HepG2 (cell line): ENCODE measurements around the gene CDH11. TPM values are rescaled to one million over a fixed set of nuclear protein-coding genes. Genes with fewer than 3 reads are reported as not detected.

Source experiments
- ATAC-seq: fragments of 200-7000 bp; cut with Tn5 transposase; 3 replicates; pipeline ENCODE4 v1.9.1; 2020; ENCODE audit warnings: mild to moderate bottlenecking, moderate library complexity
- BruUV-seq: library from RNA; stranded (reverse); fragments of 400-500 nt; replicated peaks from 2 replicates; lab custom pipeline; 2021; lab: Mats Ljungman, UMichigan
- CTCF ChIA-PET: fragments of 300-600 bp; formaldehyde crosslinking; extraction: SDS; loops from one replicate; lab custom pipeline; 2021; ENCODE audit warnings: low total read pairs, inconsistent platforms, low intra/inter-chr PET ratio; lab: Yijun Ruan, JAX
- POLR2A ChIA-PET: fragments of 350-600 bp; sonication (Branson Sonifier 250); formaldehyde crosslinking; loops from one replicate; lab custom pipeline; 2020; ENCODE audit warnings: antibody characterized with exemption, inconsistent platforms; lab: Yijun Ruan, JAX
- DNase-seq: peaks from one replicate; pipeline ENCODE4 v3.0.0-alpha.2; 2015; ENCODE audit warnings: low spot score
- FAIRE-seq: peaks from 3 replicates; lab custom pipeline; 2011; peaks lifted over from hg19 to GRCh38; lab: Jason Lieb, UNC
- H2AFZ ChIP-seq: one replicate; pipeline ENCODE4 v1.6.1; 2011; ENCODE audit warnings: low read length, inconsistent platforms
- H3K27ac ChIP-seq: fragments of 300-600 bp; 3 replicates; pipeline ENCODE4 v1.8.0; 2011; ENCODE audit warnings: mixed run types, mild to moderate bottlenecking, mixed read lengths, low read length, inconsistent platforms; ENCODE audit not compliant: insufficient read depth; ENCODE audit errors: extremely low read length
- H3K27me3 ChIP-seq, 2 experiments: fragments of 200-600 bp in 1 of 2; 2 replicates in 1 of 2; 3 replicates in 1 of 2; pipeline versions ENCODE4 v1.6.0 to v1.8.0; 2011; ENCODE audit warnings: low read length in 2 of 2, mild to moderate bottlenecking in 2 of 2, moderate library complexity in 2 of 2, inconsistent platforms in 1 of 2; ENCODE audit not compliant: insufficient read depth in 2 of 2, control insufficient read depth in 1 of 2
- H3K36me3 ChIP-seq, 2 experiments: fragments of 200-600 bp in 1 of 2; replicated peaks in 1 of 2; 2 replicates in 1 of 2; 3 replicates in 1 of 2; pipeline versions ENCODE4 v1.5.1 to v1.8.0; 2011; ENCODE audit warnings: low read length in 2 of 2, inconsistent platforms in 1 of 2; ENCODE audit not compliant: insufficient read depth in 2 of 2, control insufficient read depth in 1 of 2
- H3K4me1 ChIP-seq: 2 replicates; pipeline ENCODE4 v1.5.1; 2012; ENCODE audit warnings: low read length, inconsistent platforms; ENCODE audit not compliant: insufficient read depth
- H3K4me2 ChIP-seq: 2 replicates; pipeline ENCODE4 v1.6.0; 2011; ENCODE audit warnings: low read depth, low read length, inconsistent platforms
- H3K4me3 ChIP-seq, 3 experiments: fragments of 200-600 bp in 1 of 3; sonication (generic), shearing (Covaris generic) in 1 of 3; replicated peaks in 1 of 3; 2 replicates each; pipeline ENCODE4 v1.5.1; 2011 to 2016; ENCODE audit warnings: low read length in 3 of 3, inconsistent platforms in 2 of 3, low read depth in 2 of 3, mild to moderate bottlenecking in 2 of 3, control low read depth in 1 of 3, mixed read lengths in 1 of 3; ENCODE audit not compliant: insufficient read depth in 1 of 3
- H3K79me2 ChIP-seq: one replicate; pipeline ENCODE4 v1.6.1; 2011; ENCODE audit warnings: low read length, inconsistent platforms; ENCODE audit not compliant: insufficient read depth
- H3K9ac ChIP-seq: 2 replicates; pipeline ENCODE4 v1.6.0; 2011; ENCODE audit warnings: mild to moderate bottlenecking, low read depth, low read length, inconsistent platforms; ENCODE audit not compliant: insufficient read depth
- H3K9me3 ChIP-seq: 2 replicates; pipeline ENCODE4 v1.5.1; 2012; ENCODE audit warnings: mild to moderate bottlenecking, low read length
- H4K20me1 ChIP-seq: 2 replicates; pipeline ENCODE4 v1.6.0; 2011; ENCODE audit warnings: inconsistent platforms, mild to moderate bottlenecking, low read length, moderate library complexity; ENCODE audit not compliant: insufficient read depth
- HNRNPK ChIP-seq: fragments of 200-400 bp; formaldehyde crosslinking; IDR thresholded peaks from 2 replicates; pipeline ENCODE4 v1.6.1; 2018; ENCODE audit warnings: low read length, low read depth, moderate library complexity, mild to moderate bottlenecking; ENCODE audit not compliant: poor library complexity, severe bottlenecking
- MEIS2 ChIP-seq: sonication (generic); formaldehyde crosslinking; IDR thresholded peaks from 2 replicates; pipeline ENCODE4 v1.9.0; 2021; ENCODE audit warnings: mild to moderate bottlenecking, missing genetic modification reagents
- MXD4 ChIP-seq: IDR thresholded peaks from 2 replicates; pipeline ENCODE4 v1.6.1; 2016; ENCODE audit warnings: mild to moderate bottlenecking, missing biosample characterization, missing genetic modification reagents
- POLR2G ChIP-seq: fragments of 200-400 bp; formaldehyde crosslinking; IDR thresholded peaks from 2 replicates; pipeline ENCODE4 v1.6.1; 2018; ENCODE audit warnings: mild to moderate bottlenecking, low read depth, low read length, moderate library complexity
- SMYD3 ChIP-seq: sonication (generic); formaldehyde crosslinking; IDR thresholded peaks from 2 replicates; pipeline ENCODE4 v1.8.1; 2023; ENCODE audit warnings: mild to moderate bottlenecking, missing genetic modification reagents
- ZNF136 ChIP-seq: sonication (generic); formaldehyde crosslinking; IDR thresholded peaks from 2 replicates; pipeline ENCODE4 v1.8.1; 2022; ENCODE audit warnings: low read depth, mild to moderate bottlenecking, moderate library complexity, missing genetic modification reagents
- ZNF253 ChIP-seq: sonication (generic); formaldehyde crosslinking; IDR thresholded peaks from 2 replicates; pipeline ENCODE4 v1.8.0; 2022; ENCODE audit warnings: mild to moderate bottlenecking, missing genetic modification reagents, borderline replicate concordance
- ZNF549 ChIP-seq: sonication (generic); formaldehyde crosslinking; IDR thresholded peaks from 2 replicates; pipeline ENCODE4 v1.5.0; 2020; ENCODE audit warnings: missing genetic modification reagents
- ZNF724P ChIP-seq: sonication (generic); formaldehyde crosslinking; IDR thresholded peaks from 2 replicates; pipeline ENCODE4 v1.8.0; 2022; ENCODE audit warnings: missing genetic modification reagents, borderline replicate concordance
- ZNF839 ChIP-seq: sonication (generic); formaldehyde crosslinking; IDR thresholded peaks from 2 replicates; pipeline ENCODE4 v1.4.0; 2020; ENCODE audit warnings: missing genetic modification reagents, mild to moderate bottlenecking, borderline replicate concordance
- WGBS: methylation state at CpG from one replicate; pipeline ENCODE4 v1.1.6; 2017; ENCODE audit warnings: low lambda C conversion rate; 5-methylcytosine and 5-hydroxymethylcytosine counted together
- in situ Hi-C: cut with HindIII; loops from 2 replicates; pipeline ENCODE4 v1.10.0; 2017; ENCODE audit warnings: low pct_unique_long_range_greater_than_20kb; ENCODE audit not compliant: extremely low pct_ligation_motif_present
- intact Hi-C: fragments of 100-400 bp; cut with micrococcal nuclease; formaldehyde crosslinking; loops from one replicate; pipeline ENCODE4 v1.10.0; 2022; ENCODE audit not compliant: unreplicated experiment
- polyA plus RNA-seq, 8 experiments: library from polyadenylated mRNA; depleted of rRNA in 3 of 8; stranded (reverse) in 7 of 8; unstranded in 1 of 8; fragments of >200 nt; fragmentation: Illumina TruSeq in 4 of 8; extraction: Trizol in 4 of 8; gene quantifications; 2 replicates each; pipeline versions ENCODE4 v1.2.1 to v1.2.3, GENCODE V29; 2011 to 2016; ENCODE audit warnings: low read depth in 4 of 8, missing spikeins in 1 of 8, mixed read lengths in 1 of 8; ENCODE audit not compliant: insufficient read depth in 1 of 8
- total RNA-seq, 5 experiments: library from RNA; depleted of rRNA; stranded (reverse); fragments of >200 nt; fragmentation: Illumina TruSeq; extraction: Trizol; gene quantifications; 2 replicates each; pipeline ENCODE4 v1.2.3, GENCODE V29; 2016; ENCODE audit warnings: low read depth in 1 of 5
- TF ChIP-seq, protein P1 (sequence below), 2 experiments: sonication (generic) in 1 of 2; formaldehyde crosslinking in 1 of 2; IDR thresholded peaks; 2 replicates each; pipeline versions ENCODE4 v1.4.0 to v1.6.1; 2016 to 2020; ENCODE audit warnings: borderline replicate concordance in 1 of 2, low read depth in 1 of 2, mild to moderate bottlenecking in 1 of 2, missing genetic modification reagents in 1 of 2
- TF ChIP-seq, protein P2 (sequence below): sonication (generic); formaldehyde crosslinking; conservative IDR thresholded peaks from 2 replicates; pipeline ENCODE4 v1.4.0; 2020; ENCODE audit warnings: missing genetic modification reagents
- TF ChIP-seq, protein P3 (sequence below): sonication (generic); formaldehyde crosslinking; IDR thresholded peaks from 2 replicates; pipeline ENCODE4 v1.5.1; 2020; ENCODE audit warnings: missing genetic modification reagents, mild to moderate bottlenecking, borderline replicate concordance
- TF ChIP-seq, protein P4 (sequence below): sonication (generic); formaldehyde crosslinking; IDR thresholded peaks from 2 replicates; pipeline ENCODE4 v1.8.0; 2022; ENCODE audit warnings: missing genetic modification reagents, mild to moderate bottlenecking, moderate library complexity, borderline replicate concordance

Gene CDH11
- total and polyA plus RNA-seq, 2 of the 13 experiments (the other 11 are each of a cell fraction or from before 2014, with no cell fraction given): not detected

DNA sequence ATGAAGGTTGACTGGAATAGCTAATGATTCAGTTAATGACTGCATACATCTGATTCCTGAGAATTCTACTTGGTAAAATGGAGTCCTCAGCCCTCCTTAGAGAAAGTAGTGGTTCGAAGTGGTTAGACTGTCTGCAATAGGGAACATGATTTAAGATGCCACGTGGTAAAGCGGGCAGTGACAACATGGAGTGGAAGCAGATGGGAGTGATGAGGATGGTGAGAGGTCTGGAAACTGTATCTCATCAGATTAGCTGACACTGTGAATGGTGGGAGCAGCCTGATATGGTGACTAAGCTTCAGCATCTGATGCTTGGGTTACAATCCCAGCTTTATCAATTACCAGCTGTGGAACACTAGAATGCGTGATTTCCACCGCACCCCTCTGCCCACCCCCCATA lies 8.4 kb downstream of the CDH11 start:
- in situ Hi-C loops: loop anchor here (25.0 kb wide), 2 partner anchors 1651 to 1751 kb away; no protein-coding TSS in a partner anchor
- Histone ChIP-seq H3K9me3 (no peaks in the 10 kb centered on the region), H2AFZ (no peak overlapping the region), H3K27me3 (peaks cover 1 to 8% of the 10 kb centered on the region in 2 experiments; a peak in 2 of 5 replicates), H3K4me2 (no peak overlapping the region), H3K36me3 (no peaks in the 10 kb centered on the region), H3K79me2 (no peaks in the 10 kb centered on the region), H3K4me1 (no peaks in the 10 kb centered on the region), H3K27ac (no peak overlapping the region), H3K9ac (no peak overlapping the region), H4K20me1 (no peaks in the 10 kb centered on the region), H3K4me3 (no peak overlapping the region)
- DNase-seq (no peak), ATAC-seq (no peak), FAIRE-seq (no peak)
- WGBS: 2% methylated on average over 5 of the region's 5 CpGs
- ChIA-PET POLR2A (no interaction called here), CTCF (no interaction called here)
- BruUV-seq: no TSS peak
- intact Hi-C loops: loop anchor here (10.0 kb wide), 1 partner anchor 639 kb away; no protein-coding TSS in a partner anchor
- no peak for TF ChIP-seq ZNF549 (CRISPR knock-in tag)
- no peak for TF ChIP-seq MXD4 (CRISPR knock-in tag)
- TF ChIP-seq ZNF136 (CRISPR knock-in tag): no peak
- TF ChIP-seq HNRNPK: no peak
- TF ChIP-seq, protein P1, sequence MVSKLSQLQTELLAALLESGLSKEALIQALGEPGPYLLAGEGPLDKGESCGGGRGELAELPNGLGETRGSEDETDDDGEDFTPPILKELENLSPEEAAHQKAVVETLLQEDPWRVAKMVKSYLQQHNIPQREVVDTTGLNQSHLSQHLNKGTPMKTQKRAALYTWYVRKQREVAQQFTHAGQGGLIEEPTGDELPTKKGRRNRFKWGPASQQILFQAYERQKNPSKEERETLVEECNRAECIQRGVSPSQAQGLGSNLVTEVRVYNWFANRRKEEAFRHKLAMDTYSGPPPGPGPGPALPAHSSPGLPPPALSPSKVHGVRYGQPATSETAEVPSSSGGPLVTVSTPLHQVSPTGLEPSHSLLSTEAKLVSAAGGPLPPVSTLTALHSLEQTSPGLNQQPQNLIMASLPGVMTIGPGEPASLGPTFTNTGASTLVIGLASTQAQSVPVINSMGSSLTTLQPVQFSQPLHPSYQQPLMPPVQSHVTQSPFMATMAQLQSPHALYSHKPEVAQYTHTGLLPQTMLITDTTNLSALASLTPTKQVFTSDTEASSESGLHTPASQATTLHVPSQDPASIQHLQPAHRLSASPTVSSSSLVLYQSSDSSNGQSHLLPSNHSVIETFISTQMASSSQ (IDR thresholded peaks at IDR 0.05; ENCODE audit: low read depth): no peak
- TF ChIP-seq, protein P1 (CRISPR knock-in tag; IDR thresholded peaks at IDR 0.05; ENCODE audit: borderline replicate concordance): no peak
- TF ChIP-seq MEIS2: no peak
- TF ChIP-seq, protein P2, sequence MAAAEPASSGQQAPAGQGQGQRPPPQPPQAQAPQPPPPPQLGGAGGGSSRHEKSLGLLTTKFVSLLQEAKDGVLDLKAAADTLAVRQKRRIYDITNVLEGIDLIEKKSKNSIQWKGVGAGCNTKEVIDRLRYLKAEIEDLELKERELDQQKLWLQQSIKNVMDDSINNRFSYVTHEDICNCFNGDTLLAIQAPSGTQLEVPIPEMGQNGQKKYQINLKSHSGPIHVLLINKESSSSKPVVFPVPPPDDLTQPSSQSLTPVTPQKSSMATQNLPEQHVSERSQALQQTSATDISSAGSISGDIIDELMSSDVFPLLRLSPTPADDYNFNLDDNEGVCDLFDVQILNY (CRISPR knock-in tag): no peak
- no peak for TF ChIP-seq ZNF839 (CRISPR knock-in tag)
- TF ChIP-seq, protein P3, sequence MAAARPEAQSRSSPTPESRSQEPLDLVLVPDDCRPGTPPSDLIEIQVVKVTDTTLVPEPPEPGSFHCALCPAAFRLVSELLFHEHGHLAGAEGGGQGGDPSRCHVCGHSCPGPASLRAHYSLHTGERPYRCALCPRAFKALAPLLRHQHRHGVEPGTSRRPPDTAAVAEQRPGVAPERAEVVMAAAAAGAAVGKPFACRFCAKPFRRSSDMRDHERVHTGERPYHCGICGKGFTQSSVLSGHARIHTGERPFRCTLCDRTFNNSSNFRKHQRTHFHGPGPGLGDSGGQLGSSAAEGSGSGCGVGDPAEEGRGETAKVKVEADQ (CRISPR knock-in tag): no peak
- TF ChIP-seq, protein P4, sequence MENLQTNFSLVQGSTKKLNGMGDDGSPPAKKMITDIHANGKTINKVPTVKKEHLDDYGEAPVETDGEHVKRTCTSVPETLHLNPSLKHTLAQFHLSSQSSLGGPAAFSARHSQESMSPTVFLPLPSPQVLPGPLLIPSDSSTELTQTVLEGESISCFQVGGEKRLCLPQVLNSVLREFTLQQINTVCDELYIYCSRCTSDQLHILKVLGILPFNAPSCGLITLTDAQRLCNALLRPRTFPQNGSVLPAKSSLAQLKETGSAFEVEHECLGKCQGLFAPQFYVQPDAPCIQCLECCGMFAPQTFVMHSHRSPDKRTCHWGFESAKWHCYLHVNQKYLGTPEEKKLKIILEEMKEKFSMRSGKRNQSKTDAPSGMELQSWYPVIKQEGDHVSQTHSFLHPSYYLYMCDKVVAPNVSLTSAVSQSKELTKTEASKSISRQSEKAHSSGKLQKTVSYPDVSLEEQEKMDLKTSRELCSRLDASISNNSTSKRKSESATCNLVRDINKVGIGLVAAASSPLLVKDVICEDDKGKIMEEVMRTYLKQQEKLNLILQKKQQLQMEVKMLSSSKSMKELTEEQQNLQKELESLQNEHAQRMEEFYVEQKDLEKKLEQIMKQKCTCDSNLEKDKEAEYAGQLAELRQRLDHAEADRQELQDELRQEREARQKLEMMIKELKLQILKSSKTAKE (CRISPR knock-in tag): no peak
- TF ChIP-seq ZNF253: no peak
- TF ChIP-seq ZNF724P: no peak
- TF ChIP-seq SMYD3 (CRISPR knock-in tag): no peak
- TF ChIP-seq POLR2G: no peak
